Measurements from ENCODE around the gene PRKAG3. TPM values are rescaled to one million over a fixed set of nuclear protein-coding genes. Genes with fewer than 3 reads are reported as not detected.

The PRKAG3 gene
- total RNA-seq, 4 donors from 2014 or later = not detected

DNA sequence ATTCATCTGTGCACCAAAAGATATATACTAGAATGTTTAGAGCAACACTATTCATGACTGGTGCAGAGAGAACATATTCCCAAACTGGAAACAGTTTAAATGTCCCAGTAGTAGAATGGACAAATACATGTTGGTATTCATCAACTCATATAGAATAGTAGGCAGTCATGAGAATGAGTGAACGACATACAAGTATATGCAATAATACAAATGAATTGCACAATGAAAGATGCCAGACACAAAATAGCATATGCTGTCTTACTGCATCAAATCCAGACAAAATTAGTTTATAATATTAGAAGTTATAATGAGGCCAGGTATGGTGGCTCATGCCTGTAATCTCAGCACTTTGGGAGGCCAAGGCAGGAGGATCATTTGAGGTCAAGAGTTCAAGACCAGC lies 8.3 kb upstream of the PRKAG3 start:
- no peak for DNase-seq
- peaks cover 0 to 6% (median 0%) of the 10 kb centered on the region in 3 donors for H3K9me3 ChIP-seq
- 61 to 90% methylated on average over 1 of the region's 1 CpG for WGBS, 2 donors
- H3K27me3 ChIP-seq = peaks cover 0 to 27% (median 0%) of the 10 kb centered on the region in 4 donors
- no peaks in the 10 kb centered on the region for H3K36me3 ChIP-seq
- intact Hi-C loops (cut with DNase I) = no loop called here
- TF ChIP-seq POLR2A (IDR thresholded peaks at IDR 0.05) = no peak
- TF ChIP-seq, protein P1, sequence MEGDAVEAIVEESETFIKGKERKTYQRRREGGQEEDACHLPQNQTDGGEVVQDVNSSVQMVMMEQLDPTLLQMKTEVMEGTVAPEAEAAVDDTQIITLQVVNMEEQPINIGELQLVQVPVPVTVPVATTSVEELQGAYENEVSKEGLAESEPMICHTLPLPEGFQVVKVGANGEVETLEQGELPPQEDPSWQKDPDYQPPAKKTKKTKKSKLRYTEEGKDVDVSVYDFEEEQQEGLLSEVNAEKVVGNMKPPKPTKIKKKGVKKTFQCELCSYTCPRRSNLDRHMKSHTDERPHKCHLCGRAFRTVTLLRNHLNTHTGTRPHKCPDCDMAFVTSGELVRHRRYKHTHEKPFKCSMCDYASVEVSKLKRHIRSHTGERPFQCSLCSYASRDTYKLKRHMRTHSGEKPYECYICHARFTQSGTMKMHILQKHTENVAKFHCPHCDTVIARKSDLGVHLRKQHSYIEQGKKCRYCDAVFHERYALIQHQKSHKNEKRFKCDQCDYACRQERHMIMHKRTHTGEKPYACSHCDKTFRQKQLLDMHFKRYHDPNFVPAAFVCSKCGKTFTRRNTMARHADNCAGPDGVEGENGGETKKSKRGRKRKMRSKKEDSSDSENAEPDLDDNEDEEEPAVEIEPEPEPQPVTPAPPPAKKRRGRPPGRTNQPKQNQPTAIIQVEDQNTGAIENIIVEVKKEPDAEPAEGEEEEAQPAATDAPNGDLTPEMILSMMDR (IDR thresholded peaks at IDR 0.05) = no peak
- no peaks in the 10 kb centered on the region for H3K4me1 ChIP-seq
- no peak overlapping the region for H3K27ac ChIP-seq
- no peak overlapping the region for H3K4me3 ChIP-seq

DNA sequence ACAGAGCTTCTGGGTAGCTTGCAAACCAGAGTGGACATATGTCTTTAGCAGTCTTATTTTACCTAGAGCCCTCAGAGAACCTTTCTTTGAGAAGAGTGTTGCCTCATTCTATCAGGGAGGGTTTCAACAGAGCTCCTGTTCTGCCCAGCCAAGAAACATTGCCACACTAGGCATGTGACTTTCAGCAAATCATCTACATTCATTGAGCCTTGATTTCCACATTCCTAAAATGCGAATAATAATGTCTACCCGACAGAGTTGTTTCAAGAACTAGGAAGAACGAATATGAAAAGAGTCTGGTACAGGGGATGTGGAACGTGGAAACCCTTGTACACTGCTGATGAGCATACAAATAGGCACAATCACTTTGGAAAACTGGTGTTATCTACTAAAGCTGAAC lies 7.8 kb upstream of the PRKAG3 start:
- 49 to 66% methylated on average over 4 of the region's 4 CpGs for WGBS, 2 donors
- intact Hi-C loops (cut with DNase I) = no loop called here
- peaks cover 0 to 6% (median 0%) of the 10 kb centered on the region in 3 donors for H3K9me3 ChIP-seq
- no peaks in the 10 kb centered on the region for H3K4me1 ChIP-seq
- no peak overlapping the region for H3K4me3 ChIP-seq
- H3K36me3 ChIP-seq = no peaks in the 10 kb centered on the region
- TF ChIP-seq POLR2A (IDR thresholded peaks at IDR 0.05) = no peak
- TF ChIP-seq, protein P1 (IDR thresholded peaks at IDR 0.05) = no peak
- peaks cover 0 to 32% (median 0%) of the 10 kb centered on the region in 4 donors for H3K27me3 ChIP-seq
- H3K27ac ChIP-seq = no peak overlapping the region
- no peak for DNase-seq

DNA sequence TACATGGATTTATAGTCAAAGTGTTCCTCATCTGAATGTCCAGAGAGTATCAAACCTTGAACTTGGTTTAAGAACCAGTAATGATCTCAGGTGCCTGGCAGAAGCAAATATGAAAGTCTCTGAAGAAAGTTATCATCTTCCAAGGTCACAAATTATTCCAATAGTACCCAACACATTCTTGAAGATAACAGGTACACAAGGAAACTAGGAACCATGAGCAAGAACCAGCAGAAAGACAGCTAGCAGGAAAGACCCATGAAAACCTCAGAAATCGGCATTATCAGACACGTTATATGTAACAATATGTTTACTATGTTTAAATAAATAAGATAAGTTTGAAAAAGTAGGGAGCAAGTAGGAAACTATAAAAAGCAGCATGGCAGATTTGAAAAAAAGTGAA lies 5.9 kb upstream of the PRKAG3 start:
- no peak for DNase-seq
- 79 to 95% methylated on average over 2 of the region's 2 CpGs for WGBS, 2 donors
- no peak overlapping the region for H3K27ac ChIP-seq
- intact Hi-C loops (cut with DNase I) = no loop called here
- TF ChIP-seq, protein P1 (IDR thresholded peaks at IDR 0.05) = no peak
- no peak for TF ChIP-seq POLR2A (IDR thresholded peaks at IDR 0.05)
- peaks cover 0 to 12% (median 0%) of the 10 kb centered on the region in 3 donors for H3K4me1 ChIP-seq
- H3K27me3 ChIP-seq = peaks cover 0 to 46% (median 0%) of the 10 kb centered on the region in 4 donors
- peaks cover 0 to 6% (median 0%) of the 10 kb centered on the region in 3 donors for H3K9me3 ChIP-seq
- no peaks in the 10 kb centered on the region for H3K36me3 ChIP-seq
- no peak overlapping the region for H3K4me3 ChIP-seq

DNA sequence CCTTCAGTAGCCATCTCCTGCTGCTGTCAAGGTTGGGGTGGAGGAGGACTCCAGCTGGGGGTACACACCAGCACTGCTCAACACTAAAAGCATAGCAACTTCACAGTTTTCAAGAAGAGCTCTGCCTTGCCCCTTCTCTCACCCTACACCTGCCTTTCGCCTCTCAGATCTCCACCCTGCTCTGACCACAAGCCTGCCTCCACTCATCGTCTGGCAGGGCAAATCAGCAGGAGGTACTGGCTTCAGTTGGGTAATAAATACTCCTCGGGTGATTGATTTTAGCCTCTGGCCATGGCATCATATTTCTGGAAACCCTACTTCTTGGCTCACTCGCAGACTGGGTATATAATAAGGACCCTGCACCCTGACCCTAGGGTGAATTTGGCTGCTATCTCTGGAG lies 3.1 kb upstream of the PRKAG3 start:
- intact Hi-C loops (cut with DNase I) = no loop called here
- 44 to 52% methylated on average over 3 of the region's 4 CpGs for WGBS, 2 donors
- no peaks in the 10 kb centered on the region for H3K36me3 ChIP-seq
- H3K27me3 ChIP-seq = peaks cover 0 to 67% (median 0%) of the 10 kb centered on the region in 4 donors
- no peak overlapping the region for H3K4me3 ChIP-seq
- DNase-seq = no peak
- TF ChIP-seq, protein P1 (IDR thresholded peaks at IDR 0.05) = no peak
- no peak for TF ChIP-seq POLR2A (IDR thresholded peaks at IDR 0.05)
- no peak overlapping the region for H3K27ac ChIP-seq
- peaks cover 0 to 29% (median 0%) of the 10 kb centered on the region in 3 donors for H3K4me1 ChIP-seq
- H3K9me3 ChIP-seq = peaks cover 0 to 6% (median 0%) of the 10 kb centered on the region in 3 donors

DNA sequence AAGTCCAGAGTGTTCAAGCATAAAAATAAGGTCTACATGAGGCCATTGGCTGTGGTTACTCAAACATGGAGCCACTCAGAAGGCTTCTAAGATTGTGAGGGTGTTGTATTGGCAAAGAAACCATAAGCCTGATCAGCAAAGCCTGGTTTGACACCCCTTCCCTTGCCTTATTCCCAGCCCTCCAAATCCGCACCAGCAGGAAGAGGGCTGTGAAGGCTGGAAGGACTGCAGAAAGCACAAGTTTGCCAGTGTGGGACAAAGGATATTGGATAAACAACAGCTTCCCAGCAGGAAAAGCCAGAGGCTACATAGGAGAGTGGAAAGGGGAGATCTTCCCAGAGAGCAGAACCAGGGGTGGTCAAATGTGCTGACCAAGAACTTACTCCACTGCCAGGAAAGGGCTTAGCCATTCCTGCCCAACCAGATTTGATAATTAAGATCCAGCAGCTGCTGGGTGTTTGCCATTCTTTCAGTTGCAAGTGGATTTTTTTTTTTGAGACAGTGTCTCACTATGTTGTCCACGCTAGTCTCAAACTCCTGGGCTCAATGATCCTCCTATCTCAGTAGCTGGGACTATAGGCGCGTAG lies 1.5 kb upstream of the PRKAG3 start:
- Histone ChIP-seq H3K4me1 (peaks cover 0 to 29% (median 0%) of the 10 kb centered on the region in 3 donors), H3K27ac (peak overlapping the region in 2 of 4 donors; percentile 63 to 65), H3K9me3 (peaks cover 0 to 6% (median 0%) of the 10 kb centered on the region in 3 donors), H3K36me3 (no peaks in the 10 kb centered on the region), H3K4me3 (no peak overlapping the region), H3K27me3 (peaks cover 0 to 66% (median 0%) of the 10 kb centered on the region in 4 donors)
- TF ChIP-seq, protein P1 (IDR thresholded peaks at IDR 0.05) = no peak
- TF ChIP-seq POLR2A (IDR thresholded peaks at IDR 0.05) = no peak
- no peak for DNase-seq
- WGBS, 2 donors = 70 to 71% methylated on average over 4 of the region's 4 CpGs
- intact Hi-C loops (cut with DNase I) = no loop called here

Data from esophagus squamous epithelium (tissue), 5 donors.